NCI-H128 (cell line): Measurements from ENCODE around the gene RPTN.

Source experiments
- DNase-seq: peaks from one replicate; lab custom pipeline; 2025; ENCODE audit not compliant: unreplicated experiment; lab: John Stamatoyannopoulos, UW

The RPTN gene

DNA sequence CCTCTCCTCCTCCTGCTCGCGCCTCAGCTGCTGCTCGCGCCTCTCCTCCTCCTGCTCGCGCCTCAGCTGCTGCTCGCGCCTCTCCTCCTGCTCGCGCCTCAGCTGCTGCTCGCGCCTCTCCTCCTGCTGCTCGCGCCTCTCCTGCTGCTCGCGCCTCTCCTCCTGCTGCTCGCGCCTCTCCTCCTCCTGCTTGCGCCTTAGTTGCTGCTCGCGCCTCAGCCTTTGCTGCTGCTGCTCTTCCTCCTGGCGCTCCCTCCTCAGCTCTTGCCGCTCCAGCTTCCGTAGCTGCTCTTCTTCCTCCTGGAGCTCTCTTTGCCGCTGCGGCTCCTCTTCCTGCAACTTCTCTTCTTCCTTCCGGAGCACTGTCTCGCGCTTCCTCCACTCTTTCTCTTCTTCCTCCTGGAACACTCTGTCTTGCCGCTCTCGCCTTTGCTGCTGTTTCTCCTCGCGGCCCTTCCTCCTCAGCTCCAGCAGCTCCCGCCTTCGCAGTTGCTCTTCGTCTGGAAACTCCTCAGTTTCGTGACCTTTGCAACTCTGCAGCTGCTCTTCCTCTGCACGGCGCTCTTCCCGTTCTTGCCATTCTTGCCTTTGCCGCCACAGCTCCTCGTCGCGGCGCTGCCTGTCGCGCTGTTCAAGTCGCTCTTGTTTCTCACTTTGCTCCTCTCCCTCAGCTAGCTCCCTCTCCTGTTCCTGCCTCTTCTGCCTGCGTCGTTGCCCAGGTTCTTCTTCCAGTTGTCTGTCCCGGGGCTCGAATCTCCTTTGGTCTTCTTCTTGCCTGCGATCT, 46.7 kb downstream of the RPTN start:
- DNase-seq = no peak

DNA sequence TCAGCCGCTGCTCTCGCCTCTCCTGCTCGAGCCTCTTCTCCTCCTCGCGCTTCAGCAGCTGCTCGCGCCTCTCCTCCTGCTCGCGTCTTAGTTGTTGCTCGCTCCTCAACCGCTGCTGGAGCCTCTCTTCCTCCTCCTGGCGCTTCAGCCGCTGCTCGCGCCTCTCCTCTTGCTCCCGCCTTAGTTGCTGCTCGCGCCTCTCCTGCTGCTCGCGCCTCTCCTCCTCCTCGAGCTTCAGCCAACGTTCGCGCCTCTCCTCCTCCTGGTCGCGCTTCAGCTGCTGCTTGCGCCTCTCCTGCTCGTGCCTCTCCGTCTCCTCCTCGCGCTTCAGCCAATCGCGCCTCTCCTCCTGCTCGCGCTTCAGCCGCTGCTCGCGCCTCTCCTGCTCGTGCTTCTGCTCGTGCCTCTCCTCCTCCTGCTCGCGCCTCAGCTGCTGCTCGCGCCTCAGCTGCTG, 47.5 kb downstream of the RPTN start:
- DNase-seq = no peak

- no peak for DNase-seq
Measured at GRCh38 chr1:152110860-152111514, 48.0 kb downstream of the RPTN start.

GRCh38 chr1:152110365-152110859, 48.6 kb downstream of the RPTN start:
- DNase-seq = no peak

GRCh38 chr1:152109998-152110294, 49.1 kb downstream of the RPTN start:
- DNase-seq = no peak

DNA sequence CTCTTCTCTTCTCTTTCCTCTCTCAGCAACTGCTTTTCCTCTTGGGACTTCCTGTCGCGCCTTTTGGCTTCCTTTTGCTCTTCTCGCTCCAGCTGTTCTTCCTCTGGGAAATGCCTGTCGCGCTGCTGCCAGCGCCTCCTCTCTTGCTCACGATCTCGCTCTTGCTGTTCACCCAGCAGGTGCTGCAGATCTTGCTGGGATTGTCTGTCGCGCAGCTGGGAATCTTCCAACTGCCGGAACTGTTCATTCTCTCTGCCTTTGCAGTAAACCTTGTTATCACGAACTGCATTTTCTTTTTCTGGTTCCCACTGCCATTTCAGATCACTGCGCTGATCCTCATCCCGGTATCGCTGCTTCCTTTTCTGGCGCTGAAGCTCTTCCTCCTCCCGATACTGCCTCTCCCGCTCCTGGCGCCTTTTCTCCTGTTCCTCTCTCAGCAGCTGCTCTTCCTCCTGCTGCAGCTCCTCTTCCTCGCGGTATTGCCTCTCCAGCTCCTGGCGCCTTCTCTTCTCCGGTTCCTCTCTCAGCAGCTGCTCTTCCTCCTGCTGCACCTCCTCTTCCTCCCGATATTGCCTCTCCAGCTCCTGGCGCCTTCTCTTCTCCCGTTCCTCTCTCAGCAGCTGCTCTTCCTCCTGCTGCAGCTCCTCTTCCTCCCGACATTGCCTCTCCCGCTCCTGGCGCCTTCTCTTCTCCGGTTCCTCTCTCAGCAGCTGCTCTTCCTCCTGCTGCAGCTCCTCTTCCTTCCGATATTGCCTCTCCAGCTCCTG, 49.6 kb downstream of the RPTN start:
- no peak for DNase-seq

- no peak for DNase-seq
Measured at GRCh38 chr1:152108882-152109222, 50.2 kb downstream of the RPTN start.

GRCh38 chr1:152107984-152108881, 50.8 kb downstream of the RPTN start:
- DNase-seq = no peak

DNA sequence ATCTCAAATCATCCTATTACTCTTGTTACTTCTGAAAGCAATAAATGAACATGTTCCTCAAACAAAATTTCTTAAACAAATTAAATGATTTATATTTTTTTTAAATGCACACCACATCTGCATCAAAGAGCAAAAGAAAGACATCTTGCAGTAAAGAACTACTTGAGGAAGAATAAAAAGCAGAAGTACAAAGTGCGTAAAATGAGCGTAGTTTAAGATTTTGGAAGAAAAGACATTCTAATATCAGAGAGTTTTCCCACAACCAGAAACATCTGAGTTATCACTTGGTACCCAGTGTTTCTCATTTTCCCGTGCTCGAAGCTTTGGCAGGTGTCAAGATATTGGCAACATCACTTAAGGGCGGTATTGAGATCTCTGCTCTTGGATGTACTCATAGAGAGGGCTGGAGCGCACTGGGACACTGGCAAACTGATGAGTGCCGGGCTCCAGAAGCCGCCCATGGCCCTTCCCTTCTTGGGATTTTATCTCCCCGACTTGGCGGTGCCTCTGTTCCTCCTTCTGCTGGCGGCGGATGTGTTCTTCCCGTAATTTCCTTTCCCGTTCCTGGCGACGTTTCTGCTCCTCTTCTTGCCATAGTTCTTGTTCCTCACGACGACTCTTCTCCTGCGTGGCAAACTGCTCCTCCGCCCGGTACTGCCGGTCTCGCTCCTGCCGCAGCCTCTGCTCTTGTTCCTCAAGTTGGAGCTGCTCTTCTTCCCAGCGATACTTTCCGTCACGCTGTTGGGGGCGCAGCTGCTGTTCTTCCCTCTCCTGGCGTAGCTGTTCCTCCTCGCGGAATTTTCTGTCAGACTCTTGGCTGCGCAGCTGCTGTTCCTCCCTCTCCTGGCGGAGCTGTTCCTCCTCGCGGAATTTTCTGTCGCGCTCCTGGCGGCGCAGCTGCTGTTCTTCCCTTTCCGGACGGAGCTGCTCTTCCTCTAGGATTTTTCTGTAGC, 51.7 kb downstream of the RPTN start:
- DNase-seq = no peak

- no peak for DNase-seq
Measured at GRCh38 chr1:152104854-152105253, 54.2 kb downstream of the RPTN start.
